ENCODE measurements around the gene F11R. TPM values are rescaled to one million over a fixed set of nuclear protein-coding genes. Genes with fewer than 3 reads are reported as not detected.

Gene F11R
- total and polyA plus RNA-seq, 2 of the 13 experiments (the other 11 are each of a cell fraction or from before 2014, with no cell fraction given) = 95.8 to 105 TPM

DNA sequence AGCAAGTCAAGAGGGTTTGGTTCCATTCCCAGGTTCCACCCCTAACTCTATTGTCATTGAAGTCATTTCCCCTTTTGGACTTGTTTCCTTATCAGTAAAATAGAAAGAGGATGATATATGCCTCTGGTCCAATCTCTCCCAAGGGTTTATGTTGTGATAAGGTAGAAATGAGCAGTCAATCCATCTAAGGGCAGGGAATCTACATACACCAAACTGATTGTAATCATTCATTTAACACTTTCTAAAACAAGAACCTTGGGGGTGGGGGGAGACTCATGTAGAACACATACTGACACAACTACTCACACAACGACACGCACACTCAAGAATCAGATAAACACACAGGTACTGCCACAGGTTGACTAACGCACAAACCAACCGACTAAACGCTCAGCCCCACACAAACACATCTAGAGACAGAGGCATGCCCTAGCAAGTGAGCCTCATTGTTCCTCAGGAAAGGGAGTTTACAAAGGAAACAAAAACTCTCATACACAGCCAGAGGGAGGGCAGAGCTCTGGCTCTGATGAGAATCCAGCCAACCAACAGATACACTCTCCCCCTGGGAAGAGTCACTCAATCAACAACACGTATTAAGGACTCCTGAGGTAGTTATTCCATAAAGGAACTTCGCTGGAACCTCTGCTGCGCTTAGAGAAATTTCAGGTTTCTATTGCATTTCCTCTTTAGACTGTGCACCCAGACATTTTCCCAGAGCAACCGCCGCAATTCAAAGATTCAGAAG lies 1.0 kb downstream of the F11R start:
- Histone ChIP-seq H3K27ac (ENCODE audit: extremely low read length, insufficient read depth, low read length) (peak overlapping the region; percentile 75), H3K36me3 (replicated peaks in 1 of 2; ENCODE audit: control insufficient read depth in 1 of 2, insufficient read depth in 2 of 2, low read length in 2 of 2) (no peaks in the 10 kb centered on the region), H3K9me3 (ENCODE audit: low read length) (no peaks in the 10 kb centered on the region), H4K20me1 (ENCODE audit: insufficient read depth, low read length) (0 out of 2 replicates have a peak, but pooled peaks cover 3% of the 10 kb centered on the region), H3K79me2 (ENCODE audit: insufficient read depth, low read length) (peaks cover 38% of the 10 kb centered on the region), H3K4me3 (replicated peaks in 1 of 3; ENCODE audit: insufficient read depth in 1 of 3, low read depth in 2 of 3, low read length in 3 of 3) (peak overlapping the region; percentile 64 to 87 (median 84)), H3K4me2 (ENCODE audit: low read depth, low read length) (peak overlapping the region; percentile 77), H2AFZ (ENCODE audit: low read length) (no peak overlapping the region), H3K27me3 (ENCODE audit: control insufficient read depth in 1 of 2, insufficient read depth in 2 of 2, low read length in 2 of 2) (no peaks in the 10 kb centered on the region; a peak in 1 of 5 replicates), H3K4me1 (ENCODE audit: insufficient read depth, low read length) (peaks cover 52% of the 10 kb centered on the region), H3K9ac (ENCODE audit: insufficient read depth, low read depth, low read length) (peak overlapping the region; percentile 76)
- ATAC-seq (peak; percentile 11), DNase-seq (ENCODE audit: low spot score) (no peak), FAIRE-seq (peak; percentile 32)
- intact Hi-C loops (cut with micrococcal nuclease; ENCODE audit: unreplicated experiment) = loop anchor here (1.0 kb wide), 1 partner anchor 23 kb away; no protein-coding TSS in a partner anchor
- in situ Hi-C loops (cut with HindIII; ENCODE audit: extremely low pct_ligation_motif_present, low pct_unique_long_range_greater_than_20kb) = no loop called here
- no TSS peak for BruUV-seq (replicated peaks)
- ChIA-PET CTCF (ENCODE audit: low intra/inter-chr PET ratio, low total read pairs) (interaction anchor here (0.8 to 1.8 kb wide), 2 partner anchors 22 to 23 kb away, joined by 3 to 4 read pairs; no protein-coding TSS in a partner anchor), POLR2A (interaction anchor here (0.7 to 2.3 kb wide), 13 partner anchors 13 to 703 kb away, joined by 3 to 60 read pairs (median 5); partner anchors contain the start of genes DEDD, TOMM40L, UFC1 and USF1)
- 6% methylated on average over 7 of the region's 10 CpGs for WGBS (ENCODE audit: low lambda C conversion rate)
- TF ChIP-seq KLF16 (CRISPR knock-in tag; IDR thresholded peaks at IDR 0.05) (0 out of 4 replicates have a peak, but pooled peaks of 1 of the 2 experiments have one; percentile 4), ZNF350 (CRISPR knock-in tag; IDR thresholded peaks at IDR 0.05; ENCODE audit: borderline replicate concordance, low read depth) (no peak), ZSCAN29 (CRISPR knock-in tag; conservative IDR thresholded peaks at IDR 0.05) (0 out of 2 replicates have a peak, but pooled peaks have one; percentile 18), ZNF230 (CRISPR knock-in tag; IDR thresholded peaks at IDR 0.05) (0 out of 2 replicates have a peak, but pooled peaks have one; percentile 21), ZNF337 (CRISPR knock-in tag; IDR thresholded peaks at IDR 0.05; ENCODE audit: borderline replicate concordance, low read depth) (no peak), SOX13 (IDR thresholded peaks at IDR 0.05) (no peak), SOX13 (CRISPR knock-in tag; conservative IDR thresholded peaks at IDR 0.05 in 1 of 2, IDR thresholded peaks at IDR 0.05 in 1 of 2) (peak in 1 of 2 experiments; percentile 16; a peak in 1 of 4 replicates)
- TF ChIP-seq, protein P1, sequence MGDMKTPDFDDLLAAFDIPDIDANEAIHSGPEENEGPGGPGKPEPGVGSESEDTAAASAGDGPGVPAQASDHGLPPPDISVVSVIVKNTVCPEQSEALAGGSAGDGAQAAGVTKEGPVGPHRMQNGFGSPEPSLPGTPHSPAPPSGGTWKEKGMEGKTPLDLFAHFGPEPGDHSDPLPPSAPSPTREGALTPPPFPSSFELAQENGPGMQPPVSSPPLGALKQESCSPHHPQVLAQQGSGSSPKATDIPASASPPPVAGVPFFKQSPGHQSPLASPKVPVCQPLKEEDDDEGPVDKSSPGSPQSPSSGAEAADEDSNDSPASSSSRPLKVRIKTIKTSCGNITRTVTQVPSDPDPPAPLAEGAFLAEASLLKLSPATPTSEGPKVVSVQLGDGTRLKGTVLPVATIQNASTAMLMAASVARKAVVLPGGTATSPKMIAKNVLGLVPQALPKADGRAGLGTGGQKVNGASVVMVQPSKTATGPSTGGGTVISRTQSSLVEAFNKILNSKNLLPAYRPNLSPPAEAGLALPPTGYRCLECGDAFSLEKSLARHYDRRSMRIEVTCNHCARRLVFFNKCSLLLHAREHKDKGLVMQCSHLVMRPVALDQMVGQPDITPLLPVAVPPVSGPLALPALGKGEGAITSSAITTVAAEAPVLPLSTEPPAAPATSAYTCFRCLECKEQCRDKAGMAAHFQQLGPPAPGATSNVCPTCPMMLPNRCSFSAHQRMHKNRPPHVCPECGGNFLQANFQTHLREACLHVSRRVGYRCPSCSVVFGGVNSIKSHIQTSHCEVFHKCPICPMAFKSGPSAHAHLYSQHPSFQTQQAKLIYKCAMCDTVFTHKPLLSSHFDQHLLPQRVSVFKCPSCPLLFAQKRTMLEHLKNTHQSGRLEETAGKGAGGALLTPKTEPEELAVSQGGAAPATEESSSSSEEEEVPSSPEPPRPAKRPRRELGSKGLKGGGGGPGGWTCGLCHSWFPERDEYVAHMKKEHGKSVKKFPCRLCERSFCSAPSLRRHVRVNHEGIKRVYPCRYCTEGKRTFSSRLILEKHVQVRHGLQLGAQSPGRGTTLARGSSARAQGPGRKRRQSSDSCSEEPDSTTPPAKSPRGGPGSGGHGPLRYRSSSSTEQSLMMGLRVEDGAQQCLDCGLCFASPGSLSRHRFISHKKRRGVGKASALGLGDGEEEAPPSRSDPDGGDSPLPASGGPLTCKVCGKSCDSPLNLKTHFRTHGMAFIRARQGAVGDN (CRISPR knock-in tag; IDR thresholded peaks at IDR 0.05) = no peak
- TF ChIP-seq, protein P2, sequence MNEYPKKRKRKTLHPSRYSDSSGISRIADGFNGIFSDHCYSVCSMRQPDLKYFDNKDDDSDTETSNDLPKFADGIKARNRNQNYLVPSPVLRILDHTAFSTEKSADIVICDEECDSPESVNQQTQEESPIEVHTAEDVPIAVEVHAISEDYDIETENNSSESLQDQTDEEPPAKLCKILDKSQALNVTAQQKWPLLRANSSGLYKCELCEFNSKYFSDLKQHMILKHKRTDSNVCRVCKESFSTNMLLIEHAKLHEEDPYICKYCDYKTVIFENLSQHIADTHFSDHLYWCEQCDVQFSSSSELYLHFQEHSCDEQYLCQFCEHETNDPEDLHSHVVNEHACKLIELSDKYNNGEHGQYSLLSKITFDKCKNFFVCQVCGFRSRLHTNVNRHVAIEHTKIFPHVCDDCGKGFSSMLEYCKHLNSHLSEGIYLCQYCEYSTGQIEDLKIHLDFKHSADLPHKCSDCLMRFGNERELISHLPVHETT (CRISPR knock-in tag; conservative IDR thresholded peaks at IDR 0.05) = no peak
- TF ChIP-seq, protein P3, sequence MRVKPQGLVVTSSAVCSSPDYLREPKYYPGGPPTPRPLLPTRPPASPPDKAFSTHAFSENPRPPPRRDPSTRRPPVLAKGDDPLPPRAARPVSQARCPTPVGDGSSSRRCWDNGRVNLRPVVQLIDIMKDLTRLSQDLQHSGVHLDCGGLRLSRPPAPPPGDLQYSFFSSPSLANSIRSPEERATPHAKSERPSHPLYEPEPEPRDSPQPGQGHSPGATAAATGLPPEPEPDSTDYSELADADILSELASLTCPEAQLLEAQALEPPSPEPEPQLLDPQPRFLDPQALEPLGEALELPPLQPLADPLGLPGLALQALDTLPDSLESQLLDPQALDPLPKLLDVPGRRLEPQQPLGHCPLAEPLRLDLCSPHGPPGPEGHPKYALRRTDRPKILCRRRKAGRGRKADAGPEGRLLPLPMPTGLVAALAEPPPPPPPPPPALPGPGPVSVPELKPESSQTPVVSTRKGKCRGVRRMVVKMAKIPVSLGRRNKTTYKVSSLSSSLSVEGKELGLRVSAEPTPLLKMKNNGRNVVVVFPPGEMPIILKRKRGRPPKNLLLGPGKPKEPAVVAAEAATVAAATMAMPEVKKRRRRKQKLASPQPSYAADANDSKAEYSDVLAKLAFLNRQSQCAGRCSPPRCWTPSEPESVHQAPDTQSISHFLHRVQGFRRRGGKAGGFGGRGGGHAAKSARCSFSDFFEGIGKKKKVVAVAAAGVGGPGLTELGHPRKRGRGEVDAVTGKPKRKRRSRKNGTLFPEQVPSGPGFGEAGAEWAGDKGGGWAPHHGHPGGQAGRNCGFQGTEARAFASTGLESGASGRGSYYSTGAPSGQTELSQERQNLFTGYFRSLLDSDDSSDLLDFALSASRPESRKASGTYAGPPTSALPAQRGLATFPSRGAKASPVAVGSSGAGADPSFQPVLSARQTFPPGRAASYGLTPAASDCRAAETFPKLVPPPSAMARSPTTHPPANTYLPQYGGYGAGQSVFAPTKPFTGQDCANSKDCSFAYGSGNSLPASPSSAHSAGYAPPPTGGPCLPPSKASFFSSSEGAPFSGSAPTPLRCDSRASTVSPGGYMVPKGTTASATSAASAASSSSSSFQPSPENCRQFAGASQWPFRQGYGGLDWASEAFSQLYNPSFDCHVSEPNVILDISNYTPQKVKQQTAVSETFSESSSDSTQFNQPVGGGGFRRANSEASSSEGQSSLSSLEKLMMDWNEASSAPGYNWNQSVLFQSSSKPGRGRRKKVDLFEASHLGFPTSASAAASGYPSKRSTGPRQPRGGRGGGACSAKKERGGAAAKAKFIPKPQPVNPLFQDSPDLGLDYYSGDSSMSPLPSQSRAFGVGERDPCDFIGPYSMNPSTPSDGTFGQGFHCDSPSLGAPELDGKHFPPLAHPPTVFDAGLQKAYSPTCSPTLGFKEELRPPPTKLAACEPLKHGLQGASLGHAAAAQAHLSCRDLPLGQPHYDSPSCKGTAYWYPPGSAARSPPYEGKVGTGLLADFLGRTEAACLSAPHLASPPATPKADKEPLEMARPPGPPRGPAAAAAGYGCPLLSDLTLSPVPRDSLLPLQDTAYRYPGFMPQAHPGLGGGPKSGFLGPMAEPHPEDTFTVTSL (CRISPR knock-in tag; IDR thresholded peaks at IDR 0.05; ENCODE audit: borderline replicate concordance) = 0 out of 2 replicates have a peak, but pooled peaks have one; percentile 19

Data from HepG2 (cell line).